ENCODE results near the gene TPST1.

DNA sequence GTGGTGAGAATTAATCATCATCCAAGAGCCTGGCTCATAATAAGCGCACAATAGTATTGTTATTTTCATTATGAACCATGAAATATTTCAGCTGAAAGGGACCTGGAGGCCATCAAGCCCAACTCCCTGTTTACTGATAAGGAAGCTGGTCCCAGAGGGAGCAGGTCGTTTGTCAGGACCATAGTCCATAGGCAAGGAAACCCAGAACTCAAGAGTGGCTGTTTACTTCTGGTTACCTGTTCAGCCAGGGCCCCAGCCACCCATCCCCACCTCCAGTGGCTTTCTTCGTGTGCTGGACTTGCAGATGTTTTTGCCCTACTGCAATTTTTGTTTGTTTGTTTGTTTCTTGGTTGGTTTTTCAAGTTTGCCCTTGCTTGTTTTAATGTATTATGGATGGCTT is 152.0 kb downstream of the TPST1 start:
- TF ChIP-seq EP300 (IDR thresholded peaks at IDR 0.05; ENCODE audit: low read depth) (no peak), CTCF (IDR thresholded peaks at IDR 0.05) (no peak), POLR2A (IDR thresholded peaks at IDR 0.05) (no peak), POLR2AphosphoS5 (IDR thresholded peaks at IDR 0.05) (no peak)
